GM19468 (cell line): ENCODE data around the gene WSCD2.

ENCODE experiments used
- ATAC-seq: cut with Tn5 transposase; IDR thresholded peaks from one replicate; pipeline ENCODE4 v1.9.1; 2021; ENCODE audit warnings: mild to moderate bottlenecking, moderate library complexity, moderate number of reproducible peaks; ENCODE audit not compliant: unreplicated experiment; ENCODE audit errors: extremely low read depth

WSCD2 gene

DNA sequence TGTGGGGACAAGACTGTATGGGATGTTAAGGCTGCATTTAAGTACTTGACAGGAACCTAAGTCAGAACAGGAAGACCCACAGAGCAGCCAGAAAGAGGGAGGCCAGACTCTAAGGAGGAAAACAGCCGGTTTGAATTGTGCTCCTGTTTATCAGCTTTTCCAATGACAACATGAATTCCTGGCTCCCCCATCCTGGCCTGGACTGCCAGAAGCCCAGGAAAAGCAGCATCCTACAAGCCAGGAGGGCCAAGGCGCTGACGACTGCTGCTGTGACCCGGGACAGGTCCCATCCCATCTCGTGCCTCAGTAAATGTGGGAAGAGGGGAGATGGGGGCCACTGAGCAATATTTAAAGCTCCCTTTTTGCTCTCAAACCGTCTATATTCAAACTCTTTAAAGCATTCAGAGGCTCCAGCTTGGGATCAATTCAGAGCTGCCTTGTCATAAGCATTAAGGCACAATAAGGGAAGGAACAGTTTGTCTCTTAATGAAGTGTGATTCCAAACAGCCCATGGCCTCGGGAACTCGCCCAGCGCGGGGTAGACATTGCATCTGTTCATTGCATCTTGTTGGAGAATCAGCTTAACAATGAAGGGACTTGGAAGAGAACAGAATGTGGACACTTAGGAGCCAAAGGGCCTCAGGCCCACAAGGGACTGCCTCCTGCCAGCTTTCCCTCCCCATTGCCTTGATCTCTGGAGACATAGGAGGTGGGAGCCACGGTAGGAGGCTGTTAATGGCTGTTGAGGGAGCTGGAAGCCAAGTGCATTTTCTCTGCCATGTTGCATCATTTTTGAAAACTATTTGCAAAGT is 160.5 kb downstream of the WSCD2 start:
- ATAC-seq = no peak

DNA sequence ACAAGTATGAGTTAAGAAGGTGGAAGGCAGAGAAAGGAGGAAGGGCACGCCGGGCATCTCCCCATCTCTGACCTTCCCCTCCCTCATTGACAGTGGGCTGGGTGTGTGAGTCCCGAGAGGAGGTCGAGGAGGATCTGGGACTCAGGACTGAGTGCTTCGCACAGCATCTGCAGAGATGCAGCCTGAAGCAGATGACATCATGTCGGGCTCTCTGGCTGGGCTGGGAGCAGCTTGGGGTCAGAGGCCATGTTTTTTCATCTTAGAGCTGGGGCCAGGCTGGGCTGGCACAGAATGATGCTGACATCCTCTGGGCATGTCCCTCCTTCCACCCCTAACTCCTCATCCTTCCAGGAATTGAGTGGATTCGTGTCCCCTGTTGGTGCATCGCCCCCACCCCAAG is 166.6 kb downstream of the WSCD2 start:
- no peak for ATAC-seq

DNA sequence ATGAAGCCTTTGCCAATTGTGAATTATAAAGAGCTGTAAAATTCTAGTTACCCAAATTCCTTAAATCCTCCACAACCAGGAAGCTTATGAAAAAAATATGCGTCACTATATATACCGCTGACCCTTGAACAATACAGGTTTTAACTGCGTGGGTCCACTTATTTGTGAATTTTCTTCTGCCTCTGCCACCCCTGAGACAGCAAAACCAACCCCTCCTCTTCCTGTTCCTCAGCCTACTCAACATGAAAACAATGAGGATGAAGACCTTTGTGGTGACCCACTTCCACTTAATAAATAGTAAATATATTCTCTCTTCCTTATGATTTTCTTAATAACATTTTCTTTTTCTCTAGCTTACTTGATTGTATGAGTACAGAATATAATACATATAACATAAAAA is 167.9 kb downstream of the WSCD2 start:
- no peak for ATAC-seq

DNA sequence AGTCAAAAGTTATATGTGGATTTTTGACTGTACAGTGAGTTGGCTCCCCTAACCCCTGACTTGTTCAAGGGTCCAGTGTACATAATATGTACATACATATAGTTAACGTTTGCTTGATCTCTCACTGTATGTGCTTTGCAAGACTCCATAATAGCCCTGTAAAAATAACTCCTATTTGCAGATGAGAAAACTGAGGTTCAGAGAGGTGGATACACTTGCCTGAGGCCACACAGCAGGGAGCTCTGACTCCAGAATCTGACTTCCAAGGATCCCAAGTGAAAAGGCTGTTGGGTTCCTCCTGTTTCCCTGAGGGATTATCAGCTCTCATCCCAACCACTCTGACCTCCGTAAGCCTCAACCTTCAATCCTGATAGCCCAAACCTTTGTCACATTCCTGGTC is 168.3 kb downstream of the WSCD2 start:
- no peak for ATAC-seq

DNA sequence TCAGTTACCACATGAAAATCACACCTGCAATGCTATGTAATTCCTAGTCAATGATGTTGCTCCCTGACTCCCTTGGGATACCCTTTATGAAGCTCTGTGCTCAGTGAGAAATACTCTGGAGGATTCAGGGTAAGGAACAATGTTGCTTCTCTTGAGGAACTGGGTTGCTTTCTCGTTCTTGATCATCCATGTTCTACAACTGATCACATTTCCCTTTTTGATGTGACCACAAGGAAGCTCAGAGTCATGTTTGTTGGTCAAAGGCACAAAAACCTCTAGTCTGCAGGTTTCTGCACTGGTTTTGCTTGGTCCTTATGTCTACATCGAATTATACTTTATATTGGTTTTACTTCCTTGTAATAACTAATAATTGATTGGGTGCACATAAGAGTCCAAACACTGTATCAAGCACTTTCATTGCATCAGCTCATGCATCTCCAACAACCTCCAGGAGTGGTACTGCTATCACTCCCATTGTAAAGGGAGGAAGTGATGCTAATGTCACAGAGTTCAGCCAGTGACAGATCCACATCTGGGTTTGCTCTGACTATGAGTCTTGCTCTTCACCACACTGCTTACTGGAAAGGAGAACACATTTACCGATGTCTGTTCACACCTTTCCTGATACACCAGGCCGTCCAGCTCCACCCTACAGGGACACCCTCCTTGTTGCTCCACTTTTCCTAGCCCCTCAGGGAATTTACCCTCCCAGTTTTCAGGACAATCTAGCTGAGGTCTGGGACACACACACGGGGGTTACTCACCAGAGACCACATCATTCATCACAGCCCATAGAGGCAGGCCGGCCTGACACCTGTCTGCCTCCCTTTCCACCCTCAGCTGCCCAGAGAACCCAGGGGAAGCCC is 169.0 kb downstream of the WSCD2 start:
- peak; percentile 53 for ATAC-seq

DNA sequence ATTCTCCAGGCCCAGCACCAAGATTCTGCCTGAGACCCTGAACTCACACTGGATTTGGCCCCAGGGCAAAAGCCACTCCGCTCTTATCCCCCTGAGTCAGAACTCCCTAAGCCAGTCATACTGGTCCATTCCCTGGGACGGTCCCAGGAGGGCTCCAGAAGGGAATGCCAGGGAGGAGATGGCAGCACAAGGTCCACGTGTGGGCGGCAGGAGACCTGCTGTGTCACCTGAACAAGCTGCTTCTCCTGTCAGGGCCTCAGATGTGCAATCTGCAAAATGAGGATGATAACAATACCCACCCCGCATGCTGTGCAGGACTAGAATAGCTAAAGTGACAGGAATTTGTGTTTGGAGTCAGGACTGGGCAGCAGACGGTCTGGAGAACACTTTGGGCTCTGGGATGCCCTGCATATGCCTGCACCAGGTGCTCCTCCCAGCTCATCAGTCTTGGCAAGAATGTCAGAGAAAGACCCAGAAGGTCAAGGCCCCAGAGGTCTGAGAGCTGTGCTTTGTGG is 169.7 kb downstream of the WSCD2 start:
- no peak for ATAC-seq

DNA sequence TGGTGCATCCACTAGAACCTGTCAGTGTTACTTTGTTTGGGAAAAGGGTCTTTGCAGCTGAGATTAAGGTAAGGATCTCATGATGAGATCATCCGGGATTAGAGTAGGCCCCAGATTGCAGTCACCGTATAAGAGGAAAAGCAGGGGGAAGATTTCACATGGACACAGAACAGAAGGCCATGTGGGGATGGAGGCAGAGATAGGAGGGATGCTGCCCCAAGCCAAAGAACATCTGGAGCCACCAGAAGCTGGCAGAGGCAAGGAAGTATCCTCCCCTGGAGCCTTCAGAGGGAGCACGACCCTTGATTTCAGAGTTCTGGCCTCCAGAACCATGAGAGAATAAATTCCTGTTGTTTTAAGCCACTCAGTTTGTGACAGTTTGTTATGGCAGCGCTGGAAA is 170.4 kb downstream of the WSCD2 start:
- ATAC-seq = no peak
